K562 (cell line): ENCODE measurements around the gene POLR3GL. TPM values are rescaled to one million over a fixed set of nuclear protein-coding genes. Genes with fewer than 3 reads are reported as not detected.

Source experiments
- ATAC-seq: fragments of 200-7000 bp; cut with Tn5 transposase; 3 replicates; pipeline ENCODE4 v1.9.1; 2020; ENCODE audit warnings: moderate library complexity
- BruUV-seq: library from RNA; stranded (reverse); fragments of 400-500 nt; replicated peaks from 2 replicates; lab custom pipeline; 2021; lab: Mats Ljungman, UMichigan
- CTCF ChIA-PET: fragments of 300-600 bp; formaldehyde crosslinking; extraction: SDS; loops from one replicate; lab custom pipeline; 2021; ENCODE audit warnings: low intra/inter-chr PET ratio; lab: Yijun Ruan, JAX
- POLR2A ChIA-PET: fragments of 300-600, 350-650 bp; sonication (Branson Sonifier 250); formaldehyde crosslinking; extraction: SDS; loops from one replicate; lab custom pipeline; 2021; ENCODE audit warnings: antibody characterized with exemption, inconsistent platforms; lab: Yijun Ruan, JAX
- DNase-seq, 4 experiments: peaks; one replicate each; pipeline versions ENCODE4 v3.0.0 to v3.0.0-alpha.2; 2011 to 2018; ENCODE audit warnings: low spot score in 3 of 4, mixed read lengths in 3 of 4; ENCODE audit errors: extremely low read depth in 1 of 4
- FAIRE-seq: peaks from 2 replicates; lab custom pipeline; 2011; peaks lifted over from hg19 to GRCh38; lab: Jason Lieb, UNC
- H2AFZ ChIP-seq: 2 replicates; pipeline ENCODE4 v1.6.0; 2011; ENCODE audit warnings: low read depth, low read length, control low read depth, inconsistent platforms
- H3K27ac ChIP-seq: fragments of 200-600 bp; 3 replicates; pipeline ENCODE4 v1.8.0; 2011; ENCODE audit warnings: low read depth, mild to moderate bottlenecking, control low read depth, inconsistent platforms, low read length, moderate library complexity, mixed read lengths; ENCODE audit errors: extremely low read depth
- H3K27me3 ChIP-seq, 2 experiments: fragments of 300-600 bp in 1 of 2; 2 replicates in 1 of 2; 3 replicates in 1 of 2; pipeline versions ENCODE4 v1.6.0 to v1.8.0; 2011; ENCODE audit warnings: inconsistent platforms in 2 of 2, low read length in 2 of 2, mild to moderate bottlenecking in 1 of 2, mixed read lengths in 1 of 2, moderate library complexity in 1 of 2; ENCODE audit not compliant: control insufficient read depth in 2 of 2, insufficient read depth in 2 of 2
- H3K36me3 ChIP-seq: fragments of 300-600 bp; 3 replicates; pipeline ENCODE4 v1.8.0; 2011; ENCODE audit warnings: mild to moderate bottlenecking, low read length, inconsistent platforms; ENCODE audit not compliant: control insufficient read depth, insufficient read depth
- H3K4me1 ChIP-seq, 2 experiments: fragments of 200-600 bp in 1 of 2; replicated peaks in 1 of 2; 2 replicates in 1 of 2; 3 replicates in 1 of 2; pipeline versions ENCODE4 v1.5.1 to v1.8.0; 2011; ENCODE audit warnings: inconsistent platforms in 2 of 2, low read length in 2 of 2, mild to moderate bottlenecking in 1 of 2, mixed read lengths in 1 of 2, moderate library complexity in 1 of 2; ENCODE audit not compliant: control insufficient read depth in 2 of 2, insufficient read depth in 2 of 2
- H3K4me2 ChIP-seq: 2 replicates; pipeline ENCODE4 v1.6.1; 2011; ENCODE audit warnings: low read length, control low read depth, inconsistent platforms, mixed read lengths; ENCODE audit not compliant: insufficient read depth
- H3K4me3 ChIP-seq: fragments of 200-600 bp; sonication (generic), shearing (Covaris generic); 2 replicates; pipeline ENCODE4 v1.5.1; 2016; ENCODE audit warnings: control low read depth, inconsistent platforms
- H3K79me2 ChIP-seq: fragments of 200-600 bp; 3 replicates; pipeline ENCODE4 v1.8.0; 2011; ENCODE audit warnings: low read length, inconsistent platforms; ENCODE audit not compliant: control insufficient read depth, insufficient read depth
- H3K9ac ChIP-seq, 2 experiments: 2 replicates each; pipeline versions ENCODE4 v1.6.0 to v1.6.1; 2011; ENCODE audit warnings: low read depth in 2 of 2, low read length in 2 of 2, control low read depth in 1 of 2, inconsistent platforms in 1 of 2, mild to moderate bottlenecking in 1 of 2, mixed read lengths in 1 of 2; ENCODE audit not compliant: insufficient read depth in 1 of 2
- H3K9me1 ChIP-seq: one replicate; pipeline ENCODE4 v1.6.0; 2011; ENCODE audit warnings: inconsistent platforms, mild to moderate bottlenecking, low read length, moderate library complexity; ENCODE audit not compliant: control insufficient read depth, insufficient read depth
- H3K9me3 ChIP-seq: replicated peaks from 2 replicates; pipeline ENCODE4 v1.5.1; 2011; ENCODE audit warnings: low read depth, low read length, inconsistent platforms; ENCODE audit not compliant: control insufficient read depth, insufficient read depth
- H4K20me1 ChIP-seq: replicated peaks from 2 replicates; pipeline ENCODE4 v1.6.1; 2011; ENCODE audit warnings: low read length, inconsistent platforms, mixed read lengths; ENCODE audit not compliant: control insufficient read depth, insufficient read depth
- GABPB2 ChIP-seq: fragments of 250-450 bp; sonication (Bioruptor Pico); conservative IDR thresholded peaks from 2 replicates; pipeline ENCODE4 v1.5.1; 2021; ENCODE audit warnings: mild to moderate bottlenecking
- NR2C1 ChIP-seq, 2 experiments: fragments of 450-650 bp; IDR thresholded peaks; 2 replicates each; pipeline ENCODE4 v1.6.1; 2017; ENCODE audit warnings: mild to moderate bottlenecking in 2 of 2, antibody characterized with exemption in 1 of 2, inconsistent platforms in 1 of 2, missing compliant biosample characterization in 1 of 2, missing genetic modification characterization in 1 of 2
- TRIM25 ChIP-seq: fragments of 450-650 bp; IDR thresholded peaks from 2 replicates; pipeline ENCODE4 v1.7.0; 2016; ENCODE audit warnings: borderline replicate concordance
- WGBS: fragments of 100-300 bp; shearing (Covaris generic); methylation state at CpG from one replicate; pipeline ENCODE4 v1.1.6; 2016; ENCODE audit warnings: low coverage, mixed read lengths; ENCODE audit not compliant: insufficient coverage; ENCODE audit errors: missing lambda C conversion rate; 5-methylcytosine and 5-hydroxymethylcytosine counted together
- in situ Hi-C: fragments of 300-500 bp; cut with MboI; formaldehyde crosslinking; loops from 4 replicates; pipeline ENCODE4 v1.15.0; 2018; ENCODE audit warnings: inconsistent platforms, mixed read lengths
- intact Hi-C: fragments of 100-400 bp; cut with micrococcal nuclease; formaldehyde crosslinking; loops from 2 replicates; pipeline ENCODE4 v1.14.2; 2022
- polyA plus RNA-seq, 8 experiments: library from polyadenylated mRNA; depleted of rRNA in 4 of 8; stranded (reverse) in 5 of 8; unstranded in 3 of 8; fragments of >200 nt; fragmentation: Nextera tagmentation in 2 of 8; fragmentation: Illumina TruSeq in 1 of 8; extraction: Ambion mirVana in 2 of 8; extraction: Trizol in 1 of 8; gene quantifications; 2 replicates each; pipeline versions ENCODE4 v1.2.1 to v1.2.3, GENCODE V29; 2011 to 2014; ENCODE audit warnings: inconsistent platforms in 1 of 8, missing spikeins in 1 of 8
- total RNA-seq, 7 experiments: library from RNA; depleted of rRNA in 6 of 7; stranded (reverse); fragments of >200 nt in 6 of 7; fragmentation: Illumina TruSeq in 2 of 7; extraction: Trizol in 2 of 7; gene quantifications; 2 replicates each; pipeline versions ENCODE4 v1.2.1 to v1.2.3, GENCODE V29; 2011 to 2021; ENCODE audit warnings: low replicate concordance in 1 of 7
- TF ChIP-seq, protein P1 (sequence below): fragments of 450-650 bp; IDR thresholded peaks from 2 replicates; pipeline ENCODE4 v1.6.1; 2014; ENCODE audit warnings: low read depth, mild to moderate bottlenecking, moderate library complexity, borderline replicate concordance

The POLR3GL gene
- total and polyA plus RNA-seq, 9 of the 15 experiments (the other 6 are each of a cell fraction or from before 2014, with no cell fraction given) = 14.6 to 48.4 (median 38.2) TPM

DNA sequence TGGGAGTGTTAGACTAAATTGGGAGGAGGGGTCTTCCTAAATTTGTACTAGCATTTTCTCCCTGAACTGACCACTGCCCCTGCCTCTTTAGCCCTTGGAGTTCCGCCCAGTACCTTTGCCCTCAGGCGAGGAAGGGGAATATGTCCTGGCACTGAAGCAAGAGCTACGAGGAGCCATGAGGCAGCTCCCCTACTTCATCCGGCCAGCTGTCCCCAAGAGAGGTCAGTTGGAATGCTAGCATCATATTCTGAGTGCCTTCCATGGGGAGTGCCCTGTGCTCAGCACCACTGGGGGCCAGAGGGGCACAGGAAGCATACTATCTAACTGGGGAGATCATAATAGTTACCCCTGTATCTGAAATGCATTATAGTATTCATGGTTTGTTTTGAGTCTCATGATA lies 10.7 kb downstream of the POLR3GL start:
- FAIRE-seq = no peak
- in situ Hi-C loops = no loop called here
- POLR2A ChIA-PET = interaction anchor here (15.5 kb wide), 1 partner anchor 18 kb away, joined by 320 read pairs; the partner anchor contains the start of gene TXNIP

More for the DNA sequence above, 10.7 kb downstream of the POLR3GL start:
- peak overlapping the region in 1 of 2 experiments; percentile 3; a peak in 1 of 4 replicates for H3K9ac ChIP-seq
- TF ChIP-seq, protein P1, sequence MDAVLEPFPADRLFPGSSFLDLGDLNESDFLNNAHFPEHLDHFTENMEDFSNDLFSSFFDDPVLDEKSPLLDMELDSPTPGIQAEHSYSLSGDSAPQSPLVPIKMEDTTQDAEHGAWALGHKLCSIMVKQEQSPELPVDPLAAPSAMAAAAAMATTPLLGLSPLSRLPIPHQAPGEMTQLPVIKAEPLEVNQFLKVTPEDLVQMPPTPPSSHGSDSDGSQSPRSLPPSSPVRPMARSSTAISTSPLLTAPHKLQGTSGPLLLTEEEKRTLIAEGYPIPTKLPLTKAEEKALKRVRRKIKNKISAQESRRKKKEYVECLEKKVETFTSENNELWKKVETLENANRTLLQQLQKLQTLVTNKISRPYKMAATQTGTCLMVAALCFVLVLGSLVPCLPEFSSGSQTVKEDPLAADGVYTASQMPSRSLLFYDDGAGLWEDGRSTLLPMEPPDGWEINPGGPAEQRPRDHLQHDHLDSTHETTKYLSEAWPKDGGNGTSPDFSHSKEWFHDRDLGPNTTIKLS = no peak
- TF ChIP-seq NR2C1 (IDR thresholded peaks at IDR 0.05) = no peak
- no peak for TF ChIP-seq NR2C1 (tag; IDR thresholded peaks at IDR 0.05)
- no peak for TF ChIP-seq GABPB2 (CRISPR knock-in tag)
- TF ChIP-seq TRIM25 = no peak
- TF ChIP-seq, all 486 proteins: peak for 0
- CTCF ChIA-PET = no interaction called here
- no peaks in the 10 kb centered on the region for H4K20me1 ChIP-seq
- DNase-seq = no peak
- H3K36me3 ChIP-seq = peaks cover 16% of the 10 kb centered on the region
- H3K4me1 ChIP-seq = peaks cover 17 to 28% of the 10 kb centered on the region in 2 experiments
- no peak overlapping the region for H3K27ac ChIP-seq
- H3K79me2 ChIP-seq = peaks cover 21% of the 10 kb centered on the region
- intact Hi-C loops = no loop called here
- no peaks in the 10 kb centered on the region for H3K27me3 ChIP-seq
- no TSS peak for BruUV-seq
- H3K9me3 ChIP-seq = no peaks in the 10 kb centered on the region
- H2AFZ ChIP-seq = no peak overlapping the region
- no peaks in the 10 kb centered on the region for H3K9me1 ChIP-seq
- ATAC-seq = no peak
- H3K4me3 ChIP-seq = no peak overlapping the region
- H3K4me2 ChIP-seq = no peak overlapping the region
- 79% methylated on average over 4 of the region's 4 CpGs for WGBS
